PFSK-1 (cell line): ENCODE measurements around the gene TTL.

ENCODE experiments used
- FOXP2 ChIP-seq: optimal IDR thresholded peaks from 2 replicates; pipeline ENCODE3; 2011; ENCODE audit warnings: borderline replicate concordance, control low read depth, inconsistent platforms; ENCODE audit not compliant: insufficient read depth; ENCODE audit errors: extremely low read length, extremely low read depth
- POLR2AphosphoS5 ChIP-seq: IDR thresholded peaks from 2 replicates; pipeline ENCODE4 v1.6.1; 2012; ENCODE audit warnings: low read depth, mild to moderate bottlenecking, control low read depth, low read length, moderate library complexity
- REST ChIP-seq, 2 experiments: IDR thresholded peaks; 2 replicates each; pipeline versions ENCODE4 v1.6.1 to v1.8.0; 2011 to 2012; ENCODE audit warnings: low read depth in 2 of 2, low read length in 2 of 2, control low read depth in 1 of 2, inconsistent platforms in 1 of 2, mild to moderate bottlenecking in 1 of 2, moderate library complexity in 1 of 2; ENCODE audit not compliant: insufficient read depth in 1 of 2
- SIN3A ChIP-seq: IDR thresholded peaks from 2 replicates; pipeline ENCODE4 v1.6.1; 2012; ENCODE audit warnings: mild to moderate bottlenecking, low read length, moderate library complexity, borderline replicate concordance; ENCODE audit not compliant: insufficient read depth
- TAF1 ChIP-seq: IDR thresholded peaks from 2 replicates; pipeline ENCODE4 v1.6.1; 2012; ENCODE audit warnings: low read length, control low read depth, borderline replicate concordance; ENCODE audit not compliant: insufficient read depth

TTL gene

GRCh38 chr2:112577756-112578155 lies 95.8 kb downstream of the TTL start:
- TF ChIP-seq FOXP2 (no peak), TAF1 (no peak), REST (IDR thresholded peaks at IDR 0.05; ENCODE audit: insufficient read depth in 1 of 2, low read depth in 2 of 2, low read length in 2 of 2) (no peak), POLR2AphosphoS5 (peak; percentile 29; the same call in 1 of the 2 replicates), SIN3A (no peak)

GRCh38 chr2:112579241-112579640 lies 97.3 kb downstream of the TTL start:
- no peak for TF ChIP-seq REST (IDR thresholded peaks at IDR 0.05; ENCODE audit: insufficient read depth in 1 of 2, low read depth in 2 of 2, low read length in 2 of 2)
- no peak for TF ChIP-seq FOXP2
- no peak for TF ChIP-seq TAF1
- no peak for TF ChIP-seq POLR2AphosphoS5
- TF ChIP-seq SIN3A: no peak

- no peak for TF ChIP-seq TAF1
- TF ChIP-seq SIN3A: no peak
- no peak for TF ChIP-seq REST (IDR thresholded peaks at IDR 0.05; ENCODE audit: insufficient read depth in 1 of 2, low read depth in 2 of 2, low read length in 2 of 2)
- no peak for TF ChIP-seq FOXP2
- no peak for TF ChIP-seq POLR2AphosphoS5
Observed at GRCh38 chr2:112580084-112580483, 98.1 kb downstream of the TTL start.

- no peak for TF ChIP-seq REST (IDR thresholded peaks at IDR 0.05; ENCODE audit: insufficient read depth in 1 of 2, low read depth in 2 of 2, low read length in 2 of 2)
- TF ChIP-seq TAF1: no peak
Observed at GRCh38 chr2:112582314-112582746, 100.4 kb downstream of the TTL start.

GRCh38 chr2:112583497-112584133 lies 101.7 kb downstream of the TTL start:
- TF ChIP-seq POLR2AphosphoS5 (no peak), FOXP2 (no peak), SIN3A (no peak), REST (IDR thresholded peaks at IDR 0.05; ENCODE audit: insufficient read depth in 1 of 2, low read depth in 2 of 2, low read length in 2 of 2) (no peak), TAF1 (no peak)
